HepG2 (cell line): ENCODE results near the gene DKKL1.
"Not testable (repeated sequence)": the region's sequence is repeated elsewhere in the genome, so short reads cannot be mapped to it uniquely, and the experiment has no call there.

Experiments
- ASH2L ChIP-seq: fragments of 300-600, 200-600 bp; sonication (generic); IDR thresholded peaks from 2 replicates; pipeline ENCODE4 v1.7.0; 2017; ENCODE audit warnings: low read depth, mild to moderate bottlenecking, moderate library complexity, mixed read lengths, low read length; ENCODE audit not compliant: insufficient read length
- CEBPB ChIP-seq: IDR thresholded peaks from 2 replicates; pipeline ENCODE4 v1.6.1; 2011; ENCODE audit warnings: low read depth, low read length, improper control_type of control experiment, borderline replicate concordance
- CTCF ChIP-seq: sonication (generic); formaldehyde crosslinking; IDR thresholded peaks from 2 replicates; pipeline ENCODE4 v1.5.0; 2020; ENCODE audit warnings: mild to moderate bottlenecking, missing genetic modification reagents, moderate library complexity
- EZH2 ChIP-seq: conservative IDR thresholded peaks from 2 replicates; pipeline ENCODE4 v1.6.1; 2012; ENCODE audit warnings: mild to moderate bottlenecking, low read depth, low read length, moderate library complexity
- MEIS2 ChIP-seq: sonication (generic); formaldehyde crosslinking; IDR thresholded peaks from 2 replicates; pipeline ENCODE4 v1.9.0; 2021; ENCODE audit warnings: mild to moderate bottlenecking, missing genetic modification reagents
- MXD4 ChIP-seq: IDR thresholded peaks from 2 replicates; pipeline ENCODE4 v1.6.1; 2016; ENCODE audit warnings: mild to moderate bottlenecking, missing biosample characterization, missing genetic modification reagents
- NR2C2 ChIP-seq: sonication (generic); formaldehyde crosslinking; IDR thresholded peaks from 2 replicates; pipeline ENCODE4 v1.4.0; 2020; ENCODE audit warnings: missing genetic modification reagents, mild to moderate bottlenecking, moderate library complexity, borderline replicate concordance
- PCBP1 ChIP-seq: fragments of 200-400 bp; formaldehyde crosslinking; IDR thresholded peaks from 2 replicates; pipeline ENCODE4 v1.6.1; 2017; ENCODE audit warnings: mild to moderate bottlenecking, low read depth, low read length, borderline replicate concordance
- PCBP2 ChIP-seq: fragments of 200-400 bp; formaldehyde crosslinking; optimal IDR thresholded peaks from 2 replicates; pipeline ENCODE3; 2018; ENCODE audit warnings: low read length, low read depth; ENCODE audit not compliant: poor library complexity, severe bottlenecking
- RFX3 ChIP-seq: IDR thresholded peaks from 2 replicates; pipeline ENCODE4 v1.6.1; 2016; ENCODE audit warnings: missing biosample characterization, missing genetic modification reagents
- SIX4 ChIP-seq: sonication (generic); formaldehyde crosslinking; IDR thresholded peaks from 2 replicates; pipeline ENCODE4 v1.4.0; 2020; ENCODE audit warnings: missing genetic modification reagents
- U2AF2 ChIP-seq: fragments of 200-400 bp; formaldehyde crosslinking; IDR thresholded peaks from 2 replicates; pipeline ENCODE4 v1.6.1; 2017; ENCODE audit warnings: low read depth, mild to moderate bottlenecking, low read length

GRCh38 chr19:49373174-49373573 is 9.5 kb downstream of the DKKL1 start:
- TF ChIP-seq PCBP1; RFX3 (CRISPR knock-in tag); CTCF (CRISPR knock-in tag); NR2C2 (CRISPR knock-in tag); U2AF2; CEBPB; MEIS2; PCBP2; SIX4 (CRISPR knock-in tag); MXD4 (CRISPR knock-in tag); ASH2L; EZH2: not testable (repeated sequence)
